GM23248 (cell line): ENCODE results near the gene GPR176. TPM values are rescaled to one million over a fixed set of nuclear protein-coding genes. Genes with fewer than 3 reads are reported as not detected.

Experiments
- DNase-seq: peaks from one replicate; pipeline ENCODE4 v3.0.0-alpha.2; 2015
- H2AFZ ChIP-seq: fragments of 200-600 bp; sonication (generic); 2 replicates; pipeline ENCODE4 v1.6.1; 2016; ENCODE audit warnings: antibody characterized with exemption
- H3F3A ChIP-seq: fragments of 200-600 bp; sonication (generic); 2 replicates; pipeline ENCODE4 v1.6.1; 2016; ENCODE audit warnings: mild to moderate bottlenecking, antibody characterized with exemption, mixed run types; ENCODE audit not compliant: insufficient read depth
- H3K27ac ChIP-seq: fragments of 200-600 bp; sonication (generic); 2 replicates; pipeline ENCODE4 v1.5.1; 2016; ENCODE audit warnings: mild to moderate bottlenecking
- H3K27me3 ChIP-seq: fragments of 200-600 bp; sonication (generic); replicated peaks from 2 replicates; pipeline ENCODE4 v1.6.1; 2016; ENCODE audit warnings: mild to moderate bottlenecking; ENCODE audit not compliant: insufficient read depth
- H3K36me3 ChIP-seq: fragments of 200-600 bp; sonication (generic); 2 replicates; pipeline ENCODE4 v1.6.1; 2016; ENCODE audit warnings: low read depth, mild to moderate bottlenecking
- H3K4me1 ChIP-seq: fragments of 200-600 bp; sonication (generic); 2 replicates; pipeline ENCODE4 v1.6.1; 2016; ENCODE audit warnings: mild to moderate bottlenecking; ENCODE audit not compliant: insufficient read depth
- H3K4me2 ChIP-seq: fragments of 200-600 bp; sonication (generic); one replicate; pipeline ENCODE4 v1.6.1; 2016; ENCODE audit warnings: mild to moderate bottlenecking; ENCODE audit not compliant: unreplicated experiment
- H3K4me3 ChIP-seq: fragments of 200-600 bp; sonication (generic); 2 replicates; pipeline ENCODE4 v1.5.1; 2016; ENCODE audit warnings: mild to moderate bottlenecking
- H3K79me2 ChIP-seq: fragments of 200-600 bp; sonication (generic); 2 replicates; pipeline ENCODE4 v1.6.1; 2016; ENCODE audit warnings: mild to moderate bottlenecking; ENCODE audit not compliant: insufficient read depth
- H3K9ac ChIP-seq: fragments of 200-600 bp; sonication (generic); 2 replicates; pipeline ENCODE4 v1.6.1; 2016; ENCODE audit warnings: mild to moderate bottlenecking
- H3K9me2 ChIP-seq: fragments of 200-600 bp; sonication (generic); 2 replicates; pipeline ENCODE4 v1.6.1; 2016; ENCODE audit warnings: mixed run types, mild to moderate bottlenecking, moderate library complexity; ENCODE audit not compliant: insufficient read depth
- H3K9me3 ChIP-seq: fragments of 200-600 bp; sonication (generic); one replicate; pipeline ENCODE4 v1.6.1; 2017; ENCODE audit warnings: low read depth
- H4K20me1 ChIP-seq: fragments of 200-600 bp; sonication (generic); 2 replicates; pipeline ENCODE4 v1.6.0; 2016; ENCODE audit not compliant: insufficient read depth
- EZH2 ChIP-seq: fragments of 200-600 bp; sonication (generic); IDR thresholded peaks from 2 replicates; pipeline ENCODE4 v1.6.1; 2018; ENCODE audit warnings: antibody characterized with exemption, mild to moderate bottlenecking; ENCODE audit not compliant: insufficient read depth, poor library complexity, severe bottlenecking
- EZH2phosphoT487 ChIP-seq: fragments of 200-600 bp; sonication (generic); IDR thresholded peaks from 2 replicates; pipeline ENCODE4 v1.6.1; 2018; ENCODE audit warnings: antibody characterized with exemption, moderate library complexity, mild to moderate bottlenecking, low read depth; ENCODE audit not compliant: insufficient read depth
- WGBS, 2 experiments: methylation state at CpG; one replicate each; pipeline ENCODE4 v1.1.6; 2015 to 2017; ENCODE audit warnings: low lambda C conversion rate in 2 of 2, low coverage in 1 of 2; ENCODE audit errors: missing lambda C conversion rate in 2 of 2; 5-methylcytosine and 5-hydroxymethylcytosine counted together
- in situ Hi-C: fragments of 300-500 bp; cut with MboI; formaldehyde crosslinking; loops from 2 replicates; pipeline ENCODE4 v1.15.0; 2020
- polyA plus RNA-seq: library from polyadenylated mRNA; unstranded; fragments of >200 nt; fragmentation: Nextera tagmentation; extraction: Ambion mirVana; gene quantifications from 2 replicates; pipeline ENCODE4 v1.2.1, GENCODE V29; 2016
- total RNA-seq: library from RNA; depleted of rRNA; stranded (reverse); fragments of >200 nt; shearing (Covaris generic); gene quantifications from 2 replicates; pipeline ENCODE4 v1.2.3, GENCODE V29; 2014

GPR176 gene
- total and polyA plus RNA-seq, 2 experiments from 2014 or later: 161 to 254 TPM

DNA sequence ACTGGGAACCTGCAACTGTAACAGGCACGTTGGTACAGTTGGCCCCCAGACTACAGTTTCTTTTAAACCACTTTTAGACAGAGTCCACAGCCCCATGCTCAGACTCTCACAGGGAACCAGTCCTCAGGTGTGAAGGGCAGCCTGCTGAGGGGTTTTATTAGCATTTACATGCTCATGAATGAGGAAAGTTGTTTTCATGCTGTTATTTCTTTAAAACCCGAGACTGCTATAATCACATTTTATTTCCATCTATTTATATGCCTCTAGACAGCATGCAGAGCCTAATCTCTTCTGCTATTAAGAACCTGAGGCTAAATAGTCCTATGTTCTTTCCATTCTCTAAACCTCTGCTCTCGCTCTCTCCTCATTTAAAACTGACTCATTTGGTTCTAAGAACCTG, 111.2 kb downstream of the GPR176 start:
- DNase-seq: no peak
- no peak overlapping the region for H3K4me3 ChIP-seq
- H3K36me3 ChIP-seq: peaks cover 21% of the 10 kb centered on the region
- TF ChIP-seq EZH2 (no peak), EZH2phosphoT487 (no peak)
- in situ Hi-C loops: no loop called here
- WGBS, 2 experiments: 77 to 85% methylated on average over 3 of the region's 3 CpGs
- H3K27ac ChIP-seq: no peak overlapping the region
- peaks cover 5% of the 10 kb centered on the region for H3K4me1 ChIP-seq
- peaks cover 100% of the 10 kb centered on the region for H3K79me2 ChIP-seq
- H4K20me1 ChIP-seq: peaks cover 3% of the 10 kb centered on the region; the same call in 1 of the 2 replicates
- no peak overlapping the region for H3K4me2 ChIP-seq
- 0 out of 2 replicates have a peak, but pooled peaks cover 3% of the 10 kb centered on the region for H3K9me2 ChIP-seq
- H3F3A ChIP-seq: peaks cover 6% of the 10 kb centered on the region; the same call in 1 of the 2 replicates
- no peak overlapping the region for H3K9ac ChIP-seq
- no peak overlapping the region for H2AFZ ChIP-seq
- no peaks in the 10 kb centered on the region for H3K27me3 ChIP-seq
- H3K9me3 ChIP-seq: no peaks in the 10 kb centered on the region

DNA sequence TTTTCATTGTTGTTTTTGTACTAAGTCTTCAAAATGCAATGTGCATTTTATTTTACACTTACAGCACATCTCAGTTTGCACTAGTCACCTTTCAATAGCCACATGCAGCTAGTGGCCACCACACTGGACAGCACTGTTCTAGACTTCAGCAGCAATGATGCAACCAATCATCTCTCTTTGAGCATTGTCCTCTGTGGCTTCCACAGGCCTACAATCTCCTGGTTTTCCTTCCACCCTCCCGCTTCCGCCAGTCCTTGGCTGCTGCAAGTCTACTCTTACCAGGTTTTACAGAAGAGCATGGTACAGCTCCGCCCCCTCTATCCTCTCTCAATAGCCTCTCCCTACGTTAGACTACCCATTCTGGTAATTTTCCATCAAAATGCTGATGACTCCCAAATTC, 112.3 kb downstream of the GPR176 start:
- peaks cover 5% of the 10 kb centered on the region for H3K4me1 ChIP-seq
- peaks cover 7% of the 10 kb centered on the region; the same call in 1 of the 2 replicates for H3F3A ChIP-seq
- H2AFZ ChIP-seq: no peak overlapping the region
- DNase-seq: no peak
- TF ChIP-seq EZH2phosphoT487 (no peak), EZH2 (no peak)
- WGBS, 2 experiments: 93 to 96% methylated on average over 4 of the region's 4 CpGs
- in situ Hi-C loops: no loop called here
- H3K4me3 ChIP-seq: no peak overlapping the region
- H3K27ac ChIP-seq: no peak overlapping the region
- H3K9me3 ChIP-seq: no peaks in the 10 kb centered on the region
- 0 out of 2 replicates have a peak, but pooled peaks cover 3% of the 10 kb centered on the region for H3K9me2 ChIP-seq
- no peak overlapping the region for H3K4me2 ChIP-seq
- H3K36me3 ChIP-seq: peaks cover 28% of the 10 kb centered on the region
- H4K20me1 ChIP-seq: peaks cover 3% of the 10 kb centered on the region; the same call in 1 of the 2 replicates
- H3K9ac ChIP-seq: no peak overlapping the region
- no peaks in the 10 kb centered on the region for H3K27me3 ChIP-seq
- H3K79me2 ChIP-seq: peaks cover 100% of the 10 kb centered on the region

DNA sequence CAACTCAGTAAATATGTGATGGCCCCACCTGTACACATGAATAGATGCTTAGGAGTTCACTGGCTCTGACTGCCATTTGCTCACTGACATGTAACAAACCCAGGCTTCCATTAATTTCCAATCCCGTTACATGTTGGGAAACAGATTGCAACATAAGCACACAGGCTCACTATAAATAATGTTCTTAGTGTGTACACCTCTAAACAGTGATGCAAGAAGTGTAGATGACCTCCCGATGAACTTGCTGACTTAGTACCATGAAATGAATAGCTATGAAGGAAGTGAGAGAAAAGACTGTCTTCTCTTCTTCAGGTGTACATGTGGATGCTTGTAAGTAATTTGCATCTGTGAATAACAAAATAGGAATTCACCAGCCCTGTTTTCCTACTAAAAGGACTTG, 116.0 kb downstream of the GPR176 start:
- Histone ChIP-seq H3K27me3 (no peaks in the 10 kb centered on the region), H3K36me3 (peaks cover 56% of the 10 kb centered on the region), H4K20me1 (peaks cover 3% of the 10 kb centered on the region; the same call in 1 of the 2 replicates), H3K4me3 (no peak overlapping the region), H3K27ac (no peak overlapping the region), H3F3A (peaks cover 7% of the 10 kb centered on the region; the same call in 1 of the 2 replicates), H3K4me2 (no peak overlapping the region), H3K4me1 (peaks cover 5% of the 10 kb centered on the region), H2AFZ (no peak overlapping the region), H3K9ac (no peak overlapping the region), H3K79me2 (peaks cover 93% of the 10 kb centered on the region), H3K9me3 (no peaks in the 10 kb centered on the region), H3K9me2 (0 out of 2 replicates have a peak, but pooled peaks cover 3% of the 10 kb centered on the region)
- 95% methylated on average over 2 of the region's 2 CpGs for WGBS, 2 experiments
- in situ Hi-C loops: no loop called here
- DNase-seq: peak; percentile 47
- TF ChIP-seq EZH2 (no peak), EZH2phosphoT487 (no peak)

DNA sequence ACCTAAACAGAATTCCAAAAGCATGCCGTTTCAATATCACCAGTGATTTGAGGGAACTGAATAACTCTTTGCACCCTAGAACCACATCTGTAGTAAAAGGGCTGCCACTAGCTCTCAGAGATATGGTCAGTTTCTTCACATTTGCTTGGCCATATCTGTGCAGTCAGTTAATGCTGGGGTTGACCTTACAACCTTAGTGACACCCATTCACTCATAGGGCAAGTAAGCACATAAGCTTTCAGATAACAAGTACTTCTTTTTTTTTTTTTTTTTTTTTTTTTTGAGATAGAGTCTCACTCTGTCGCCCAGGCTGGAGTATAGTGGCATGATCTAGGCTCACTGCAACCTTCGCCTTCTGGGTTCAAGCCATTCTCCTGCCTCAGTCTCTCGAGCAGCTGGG, 117.0 kb downstream of the GPR176 start:
- no peak overlapping the region for H3K4me2 ChIP-seq
- H3K9me3 ChIP-seq: no peaks in the 10 kb centered on the region
- H4K20me1 ChIP-seq: 0 out of 2 replicates have a peak, but pooled peaks cover 3% of the 10 kb centered on the region
- H2AFZ ChIP-seq: no peak overlapping the region
- H3K9ac ChIP-seq: no peak overlapping the region
- no peaks in the 10 kb centered on the region for H3K27me3 ChIP-seq
- H3K4me1 ChIP-seq: peaks cover 5% of the 10 kb centered on the region
- peaks cover 65% of the 10 kb centered on the region for H3K36me3 ChIP-seq
- TF ChIP-seq EZH2 (no peak), EZH2phosphoT487 (no peak)
- H3K79me2 ChIP-seq: peaks cover 83% of the 10 kb centered on the region
- H3F3A ChIP-seq: peaks cover 7% of the 10 kb centered on the region; the same call in 1 of the 2 replicates
- 94 to 95% methylated on average over 4 of the region's 4 CpGs for WGBS, 2 experiments
- in situ Hi-C loops: no loop called here
- no peak overlapping the region for H3K4me3 ChIP-seq
- H3K9me2 ChIP-seq: no peaks in the 10 kb centered on the region
- H3K27ac ChIP-seq: no peak overlapping the region
- no peak for DNase-seq
